HCT116 (cell line): ENCODE results near the gene HLA-DRA. TPM values are rescaled to one million over a fixed set of nuclear protein-coding genes. Genes with fewer than 3 reads are reported as not detected.

Source experiments
- ATAC-seq: fragments of 200-7000 bp; cut with Tn5 transposase; 2 replicates; pipeline ENCODE4 v1.9.1; 2020; ENCODE audit warnings: mild to moderate bottlenecking, moderate library complexity
- BruUV-seq: library from RNA; stranded (reverse); fragments of 400-500 nt; replicated peaks from 2 replicates; lab custom pipeline; 2021; lab: Mats Ljungman, UMichigan
- CTCF ChIA-PET: fragments of 300-600 bp; sonication (Branson Sonifier 250); formaldehyde crosslinking; loops from one replicate; lab custom pipeline; 2021; ENCODE audit warnings: antibody characterized with exemption; lab: Charles Lee
- POLR2A ChIA-PET: fragments of 300-600, 350-600 bp; sonication (Branson Sonifier 250); formaldehyde crosslinking; loops from one replicate; lab custom pipeline; 2021; ENCODE audit warnings: antibody characterized with exemption; lab: Charles Lee
- RAD21 ChIA-PET, 2 experiments: fragments of 300-600 bp; sonication (Branson Sonifier 250); formaldehyde crosslinking; loops; one replicate each; lab custom pipeline; 2023; ENCODE audit warnings: low total read pairs in 2 of 2; ENCODE audit not compliant: uncharacterized antibody in 2 of 2, unreplicated experiment in 2 of 2, low non-redundant PET in 1 of 2; lab: Charles Lee
- DNase-seq: peaks from one replicate; pipeline ENCODE4 v3.0.0-alpha.2; 2010; ENCODE audit warnings: low read depth, low spot score
- H2AFZ ChIP-seq: fragments of 200-600 bp; shearing (Covaris generic), sonication (generic); 2 replicates; pipeline ENCODE4 v1.6.1; 2017; ENCODE audit warnings: low read depth, mixed run types, mixed read lengths, antibody characterized with exemption, low read length; ENCODE audit not compliant: poor library complexity, severe bottlenecking
- H3K27ac ChIP-seq: 2 replicates; pipeline ENCODE4 v1.5.1; 2012; ENCODE audit warnings: low read depth, low read length
- H3K27me3 ChIP-seq: fragments of 200-600 bp; sonication (generic); 2 replicates; pipeline ENCODE4 v1.6.1; 2016; ENCODE audit warnings: mixed run types, low read length, mixed read lengths; ENCODE audit not compliant: insufficient read depth
- H3K36me3 ChIP-seq, 2 experiments: fragments of 200-500 bp in 1 of 2; fragments of 200-600 bp in 1 of 2; sonication (Bioruptor generic) in 1 of 2; sonication (generic) in 1 of 2; 2 replicates each; pipeline versions ENCODE4 v1.5.1 to v1.6.1; 2014 to 2016; ENCODE audit warnings: low read length in 2 of 2, inconsistent platforms in 1 of 2, mixed read lengths in 1 of 2, mixed run types in 1 of 2; ENCODE audit not compliant: insufficient read depth in 2 of 2, control insufficient read depth in 1 of 2
- H3K4me1 ChIP-seq, 2 experiments: fragments of 200-600 bp in 1 of 2; sonication (generic) in 1 of 2; 2 replicates each; pipeline versions ENCODE4 v1.5.1 to v1.6.1; 2012 to 2017; ENCODE audit warnings: low read length in 2 of 2, inconsistent platforms in 1 of 2, mild to moderate bottlenecking in 1 of 2, mixed read lengths in 1 of 2, mixed run types in 1 of 2, moderate library complexity in 1 of 2; ENCODE audit not compliant: insufficient read depth in 2 of 2, control insufficient read depth in 1 of 2
- H3K4me2 ChIP-seq: fragments of 200-600 bp; sonication (generic); 2 replicates; pipeline ENCODE4 v1.6.1; 2017; ENCODE audit warnings: mixed run types, low read length, mixed read lengths
- H3K4me3 ChIP-seq, 2 experiments: fragments of 200-600 bp in 1 of 2; sonication (generic) in 1 of 2; replicated peaks in 1 of 2; 2 replicates each; pipeline ENCODE4 v1.5.1; 2011 to 2016; ENCODE audit warnings: low read length in 2 of 2, control low read depth in 1 of 2, low read depth in 1 of 2, mild to moderate bottlenecking in 1 of 2, mixed read lengths in 1 of 2, mixed run types in 1 of 2
- H3K79me2 ChIP-seq: fragments of 200-600 bp; sonication (generic); 2 replicates; pipeline ENCODE4 v1.6.1; 2017; ENCODE audit warnings: mild to moderate bottlenecking, mixed run types, low read length, moderate library complexity, mixed read lengths; ENCODE audit not compliant: insufficient read depth
- H3K9ac ChIP-seq: fragments of 200-600 bp; sonication (generic); 2 replicates; pipeline ENCODE4 v1.6.1; 2016; ENCODE audit warnings: low read length, mixed read lengths
- H3K9me2 ChIP-seq: fragments of 200-600 bp; sonication (generic), shearing (Covaris generic); 2 replicates; pipeline ENCODE4 v1.6.1; 2017; ENCODE audit warnings: mixed run types, mild to moderate bottlenecking, moderate library complexity; ENCODE audit not compliant: insufficient read depth
- H3K9me3 ChIP-seq, 2 experiments: fragments of 200-500 bp in 1 of 2; fragments of 200-600 bp in 1 of 2; sonication (Bioruptor generic) in 1 of 2; sonication (generic) in 1 of 2; 2 replicates each; pipeline ENCODE4 v1.6.1; 2014 to 2017; ENCODE audit warnings: low read length in 2 of 2, mixed read lengths in 2 of 2, inconsistent platforms in 1 of 2, low read depth in 1 of 2, mild to moderate bottlenecking in 1 of 2, mixed run types in 1 of 2, moderate library complexity in 1 of 2; ENCODE audit not compliant: control insufficient read depth in 1 of 2, insufficient read depth in 1 of 2
- H4K20me1 ChIP-seq: fragments of 200-600 bp; sonication (generic), shearing (Covaris generic); 2 replicates; pipeline ENCODE4 v1.6.1; 2017; ENCODE audit warnings: mixed run types, mild to moderate bottlenecking, moderate library complexity; ENCODE audit not compliant: insufficient read depth
- ATF3 ChIP-seq: IDR thresholded peaks from 2 replicates; pipeline ENCODE4 v1.6.1; 2012
- CBX3 ChIP-seq: IDR thresholded peaks from 2 replicates; pipeline ENCODE4 v1.6.1; 2012; ENCODE audit warnings: low read depth
- CTCF ChIP-seq, 3 experiments: fragments of 200-600 bp in 1 of 3; sonication (generic) in 1 of 3; IDR thresholded peaks in 2 of 3; conservative IDR thresholded peaks in 1 of 3; 2 replicates each; pipeline ENCODE4 v1.5.1; 2012 to 2017; ENCODE audit warnings: low read depth in 2 of 3, low read length in 2 of 3, antibody characterized with exemption in 1 of 3, borderline replicate concordance in 1 of 3, control low read depth in 1 of 3, mild to moderate bottlenecking in 1 of 3, mixed read lengths in 1 of 3, mixed run types in 1 of 3, moderate library complexity in 1 of 3; ENCODE audit not compliant: insufficient read depth in 1 of 3
- EGR1 ChIP-seq: IDR thresholded peaks from 2 replicates; pipeline ENCODE4 v1.6.1; 2012; ENCODE audit warnings: low read depth
- ELF1 ChIP-seq: IDR thresholded peaks from 2 replicates; pipeline ENCODE4 v1.6.1; 2012; ENCODE audit warnings: low read depth, borderline replicate concordance
- EZH2 ChIP-seq: fragments of 200-600 bp; sonication (generic); IDR thresholded peaks from 2 replicates; pipeline ENCODE4 v1.6.1; 2017; ENCODE audit warnings: antibody characterized with exemption, mixed run types
- EZH2phosphoT487 ChIP-seq: fragments of 200-600 bp; IDR thresholded peaks from 2 replicates; pipeline ENCODE4 v1.6.1; 2018; ENCODE audit warnings: antibody characterized with exemption, borderline replicate concordance
- FOSL1 ChIP-seq: IDR thresholded peaks from 2 replicates; pipeline ENCODE4 v1.6.1; 2012; ENCODE audit warnings: low read depth
- MAX ChIP-seq: IDR thresholded peaks from 2 replicates; pipeline ENCODE4 v1.6.1; 2012
- POLR2A ChIP-seq: IDR thresholded peaks from 2 replicates; pipeline ENCODE4 v1.7.0; 2011; ENCODE audit warnings: borderline replicate concordance; ENCODE audit not compliant: insufficient read depth, insufficient read length; ENCODE audit errors: extremely low read depth
- POLR2AphosphoS5 ChIP-seq: IDR thresholded peaks from 2 replicates; pipeline ENCODE4 v1.6.1; 2011; ENCODE audit warnings: mild to moderate bottlenecking, low read depth, low read length, moderate library complexity
- RAD21 ChIP-seq: IDR thresholded peaks from 2 replicates; pipeline ENCODE4 v1.6.1; 2012; ENCODE audit warnings: low read depth, mild to moderate bottlenecking
- REST ChIP-seq: IDR thresholded peaks from 2 replicates; pipeline ENCODE4 v1.6.1; 2012; ENCODE audit warnings: low read depth
- SP1 ChIP-seq: IDR thresholded peaks from 2 replicates; pipeline ENCODE4 v1.6.1; 2012; ENCODE audit warnings: low read depth
- SRF ChIP-seq: IDR thresholded peaks from 2 replicates; pipeline ENCODE4 v1.6.1; 2012; ENCODE audit warnings: low read depth
- YY1 ChIP-seq: IDR thresholded peaks from 2 replicates; pipeline ENCODE4 v1.6.1; 2011; ENCODE audit warnings: low read length, low read depth, moderate library complexity, mild to moderate bottlenecking; ENCODE audit not compliant: insufficient replicate concordance; ENCODE audit errors: extremely low read depth
- ZBTB33 ChIP-seq: IDR thresholded peaks from 2 replicates; pipeline ENCODE4 v1.6.1; 2011; ENCODE audit warnings: mild to moderate bottlenecking, low read length, moderate library complexity; ENCODE audit not compliant: insufficient replicate concordance; ENCODE audit errors: extremely low read depth
- ZNF274 ChIP-seq: fragments of 200-500 bp; sonication (Bioruptor generic); IDR thresholded peaks from 2 replicates; pipeline ENCODE4 v1.6.1; 2014; ENCODE audit warnings: mild to moderate bottlenecking, low read depth, low read length, inconsistent platforms
- intact Hi-C: fragments of 100-400 bp; cut with micrococcal nuclease; formaldehyde crosslinking; loops from 2 replicates; pipeline ENCODE4 v1.10.0; 2022
- total RNA-seq: library from RNA; stranded (reverse); gene quantifications from one replicate; pipeline ENCODE4 v1.2.1, GENCODE V29; 2021; ENCODE audit not compliant: unreplicated experiment

HLA-DRA gene
- total RNA-seq, 1 experiment from 2014 or later, result 4.7 TPM

- no peaks in the 10 kb centered on the region for H3K9me2 ChIP-seq
- H3K4me3 ChIP-seq, result no peak overlapping the region
- H3K27ac ChIP-seq, result no peak overlapping the region
- ChIA-PET RAD21 (no interaction called here), POLR2A (no interaction called here), CTCF (no interaction called here)
- no peak overlapping the region for H3K4me2 ChIP-seq
- no peaks in the 10 kb centered on the region for H3K4me1 ChIP-seq
- H3K27me3 ChIP-seq, result no peaks in the 10 kb centered on the region
- no peaks in the 10 kb centered on the region for H3K9me3 ChIP-seq
- H3K79me2 ChIP-seq, result no peaks in the 10 kb centered on the region
- BruUV-seq, result no TSS peak
- DNase-seq (no peak), ATAC-seq (no peak)
- intact Hi-C loops, result no loop called here
- H2AFZ ChIP-seq, result no peak overlapping the region
- no peaks in the 10 kb centered on the region for H4K20me1 ChIP-seq
- H3K36me3 ChIP-seq, result no peaks in the 10 kb centered on the region
- TF ChIP-seq EGR1 (no peak), YY1 (no peak), REST (no peak), ZBTB33 (no peak), POLR2AphosphoS5 (no peak), MAX (no peak), ZNF274 (no peak), CTCF (IDR thresholded peaks at IDR 0.05 in 2 of 3, conservative IDR thresholded peaks at IDR 0.05 in 1 of 3; ENCODE audit: borderline replicate concordance in 1 of 3, insufficient read depth in 1 of 3, low read depth in 2 of 3, low read length in 2 of 3) (no peak), ELF1 (no peak), POLR2A (no peak), FOSL1 (no peak), SRF (no peak), SP1 (no peak), ATF3 (no peak), CBX3 (no peak), EZH2phosphoT487 (no peak), EZH2 (no peak), RAD21 (no peak)
- no peak overlapping the region for H3K9ac ChIP-seq
Measured at GRCh38 chr6:32457054-32457453, 17.4 kb downstream of the HLA-DRA start.
